NB4 (cell line): ENCODE measurements around the gene GLS.

Source experiments
- DNase-seq: peaks from one replicate; pipeline ENCODE4 v3.0.0; 2010; ENCODE audit warnings: low read depth
- H3K4me3 ChIP-seq: one replicate; pipeline ENCODE4 v1.5.1; 2011; ENCODE audit warnings: mild to moderate bottlenecking, low read depth, low read length, moderate library complexity
- MYC ChIP-seq: IDR thresholded peaks from 2 replicates; pipeline ENCODE4 v1.6.1; 2011; ENCODE audit warnings: low read depth, low read length
- POLR2A ChIP-seq: IDR thresholded peaks from 2 replicates; pipeline ENCODE4 v1.6.1; 2011; ENCODE audit warnings: mild to moderate bottlenecking; ENCODE audit not compliant: insufficient read length; ENCODE audit errors: extremely low read depth
- TF ChIP-seq, protein P1 (sequence below): IDR thresholded peaks from 2 replicates; pipeline ENCODE4 v1.6.1; 2011; ENCODE audit warnings: low read depth, low read length
- TF ChIP-seq, protein P2 (sequence below): IDR thresholded peaks from one replicate; pipeline ENCODE4 v1.5.1; 2012; ENCODE audit warnings: low read depth, low read length

GLS gene

DNA sequence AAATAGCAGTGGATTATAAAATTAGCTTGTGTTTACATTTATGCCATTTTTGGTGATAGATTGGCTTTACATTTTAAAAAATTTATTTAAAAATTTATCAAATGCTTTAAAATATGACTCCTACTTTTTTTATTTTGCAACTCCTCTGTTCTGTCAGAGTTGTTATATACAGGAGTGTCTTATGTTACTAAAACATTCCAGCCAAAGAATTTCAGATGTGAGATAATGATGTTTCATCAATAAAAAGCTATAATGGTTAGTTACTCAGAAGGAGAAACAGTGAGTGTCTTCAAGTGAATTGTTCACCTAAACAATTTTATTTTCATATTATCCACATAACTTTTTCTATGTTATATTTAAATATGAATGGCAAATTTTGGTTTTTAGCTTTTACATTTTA is 52.7 kb downstream of the GLS start:
- no peak overlapping the region for H3K4me3 ChIP-seq
- DNase-seq: no peak
- TF ChIP-seq, protein P1, sequence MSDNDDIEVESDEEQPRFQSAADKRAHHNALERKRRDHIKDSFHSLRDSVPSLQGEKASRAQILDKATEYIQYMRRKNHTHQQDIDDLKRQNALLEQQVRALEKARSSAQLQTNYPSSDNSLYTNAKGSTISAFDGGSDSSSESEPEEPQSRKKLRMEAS: no peak

DNA sequence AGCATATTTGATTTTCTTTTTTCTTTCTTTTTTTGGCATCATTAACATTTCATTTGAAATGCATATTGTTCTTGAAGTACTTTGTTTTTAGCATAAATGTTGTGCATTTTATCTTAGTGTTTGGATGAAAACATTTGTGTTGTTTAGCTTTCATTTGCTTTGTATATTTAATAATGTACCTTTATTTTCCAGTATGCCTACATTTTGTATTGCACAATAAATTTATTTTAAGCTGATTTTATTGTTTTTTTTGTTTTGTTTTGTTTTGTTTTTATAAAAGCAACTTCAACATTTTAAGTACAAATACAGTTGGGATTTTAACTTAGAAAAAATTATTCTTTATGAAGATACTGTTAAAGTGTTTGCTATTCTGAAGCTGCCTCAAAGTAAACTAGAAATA is 54.4 kb downstream of the GLS start:
- no peak overlapping the region for H3K4me3 ChIP-seq
- DNase-seq: no peak
- TF ChIP-seq, protein P2, sequence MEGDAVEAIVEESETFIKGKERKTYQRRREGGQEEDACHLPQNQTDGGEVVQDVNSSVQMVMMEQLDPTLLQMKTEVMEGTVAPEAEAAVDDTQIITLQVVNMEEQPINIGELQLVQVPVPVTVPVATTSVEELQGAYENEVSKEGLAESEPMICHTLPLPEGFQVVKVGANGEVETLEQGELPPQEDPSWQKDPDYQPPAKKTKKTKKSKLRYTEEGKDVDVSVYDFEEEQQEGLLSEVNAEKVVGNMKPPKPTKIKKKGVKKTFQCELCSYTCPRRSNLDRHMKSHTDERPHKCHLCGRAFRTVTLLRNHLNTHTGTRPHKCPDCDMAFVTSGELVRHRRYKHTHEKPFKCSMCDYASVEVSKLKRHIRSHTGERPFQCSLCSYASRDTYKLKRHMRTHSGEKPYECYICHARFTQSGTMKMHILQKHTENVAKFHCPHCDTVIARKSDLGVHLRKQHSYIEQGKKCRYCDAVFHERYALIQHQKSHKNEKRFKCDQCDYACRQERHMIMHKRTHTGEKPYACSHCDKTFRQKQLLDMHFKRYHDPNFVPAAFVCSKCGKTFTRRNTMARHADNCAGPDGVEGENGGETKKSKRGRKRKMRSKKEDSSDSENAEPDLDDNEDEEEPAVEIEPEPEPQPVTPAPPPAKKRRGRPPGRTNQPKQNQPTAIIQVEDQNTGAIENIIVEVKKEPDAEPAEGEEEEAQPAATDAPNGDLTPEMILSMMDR: no peak
- TF ChIP-seq, protein P1: no peak
- TF ChIP-seq POLR2A (no peak), MYC (no peak)

DNA sequence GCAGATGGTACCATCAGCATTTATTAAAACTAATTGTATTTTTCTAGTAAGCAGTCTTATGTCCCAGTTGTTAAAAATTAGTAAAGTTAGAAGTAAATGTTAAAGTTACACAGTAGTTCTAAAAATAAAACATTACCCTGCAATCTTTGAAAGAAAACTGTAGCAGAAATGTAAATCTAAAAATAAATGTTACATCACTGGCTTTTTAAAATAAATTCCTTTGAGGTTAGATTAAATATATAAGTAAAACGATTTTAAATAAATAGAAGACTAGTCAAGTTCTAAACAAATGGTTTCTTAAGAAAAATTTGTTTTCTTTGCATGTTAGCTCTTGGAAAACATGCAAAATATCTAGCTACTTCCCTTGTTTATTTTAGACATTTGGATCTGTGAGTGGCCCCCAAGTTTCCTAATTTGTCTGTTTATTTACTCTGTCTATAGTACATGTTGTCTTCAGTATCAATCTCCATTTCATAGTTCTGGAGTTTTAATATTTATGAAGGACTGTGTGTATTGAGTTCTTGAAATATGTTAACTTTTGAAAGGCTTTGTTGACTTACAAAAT is 58.2 kb downstream of the GLS start:
- TF ChIP-seq, protein P2: no peak
- no peak for TF ChIP-seq POLR2A
- TF ChIP-seq MYC: no peak
- TF ChIP-seq, protein P1: no peak
- no peak for DNase-seq
- no peak overlapping the region for H3K4me3 ChIP-seq

DNA sequence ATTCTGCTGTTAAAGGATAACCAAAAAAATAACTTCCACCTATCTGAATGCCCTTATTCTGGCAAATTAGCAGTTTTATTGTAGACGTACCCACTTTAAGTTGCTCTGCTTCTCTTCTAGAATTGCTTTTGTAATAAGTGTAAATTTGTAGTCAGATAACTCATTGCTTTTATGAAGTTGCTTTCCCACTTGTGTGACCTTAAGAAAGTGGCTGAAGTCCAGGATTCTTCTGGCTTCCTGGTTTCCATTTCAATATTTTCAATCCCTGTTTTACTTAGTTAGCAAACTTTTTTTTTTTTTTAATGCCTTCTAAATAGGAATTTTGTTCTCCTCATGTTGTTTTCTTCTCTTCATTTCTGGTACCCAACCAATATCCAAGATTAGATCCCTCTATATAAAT is 59.8 kb downstream of the GLS start:
- no peak for DNase-seq
- H3K4me3 ChIP-seq: no peak overlapping the region
- TF ChIP-seq, protein P2: no peak
- TF ChIP-seq, protein P1: no peak
- TF ChIP-seq MYC (no peak), POLR2A (no peak)

DNA sequence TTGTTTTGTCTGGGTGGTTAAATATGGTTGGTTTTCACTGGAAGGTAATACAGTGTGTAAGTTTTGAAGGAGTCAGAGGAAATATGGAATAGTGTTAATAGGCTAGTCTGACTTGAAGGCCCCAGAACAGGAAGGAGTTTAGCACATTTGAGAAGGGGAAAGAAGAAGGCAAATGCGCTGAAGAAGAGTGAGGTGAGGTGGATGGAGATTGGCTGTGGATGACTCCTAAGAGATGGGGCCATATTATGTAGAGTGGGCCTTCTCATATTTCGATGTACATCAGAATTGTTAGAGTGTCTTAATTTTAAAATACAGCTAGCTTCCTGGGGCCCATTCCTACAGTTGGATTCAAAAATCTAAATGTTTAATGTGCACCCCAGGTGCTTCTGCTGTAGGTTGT is 61.0 kb downstream of the GLS start:
- TF ChIP-seq, protein P2: no peak
- TF ChIP-seq POLR2A: no peak
- TF ChIP-seq, protein P1: no peak
- TF ChIP-seq MYC: no peak
- no peak for DNase-seq
- H3K4me3 ChIP-seq: no peak overlapping the region

DNA sequence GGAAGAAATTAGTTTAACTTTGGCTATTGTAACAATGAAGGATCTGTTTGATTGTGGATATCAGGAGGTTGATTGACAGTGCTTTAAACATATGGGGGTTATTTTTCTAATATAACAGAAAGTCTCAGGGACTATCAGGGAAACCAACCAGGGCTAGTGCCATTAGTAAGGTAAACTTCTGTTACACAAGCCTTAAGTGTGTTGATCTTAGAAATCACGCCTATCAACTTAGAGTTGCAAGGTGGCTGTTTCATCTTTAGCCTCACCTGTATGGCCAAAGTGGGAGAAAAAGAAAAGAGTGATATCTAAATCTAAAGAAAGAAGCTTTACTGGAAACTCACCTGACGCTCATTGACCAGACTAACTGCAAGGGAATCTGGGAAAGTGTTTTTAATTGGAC is 62.1 kb downstream of the GLS start:
- no peak for DNase-seq
- H3K4me3 ChIP-seq: no peak overlapping the region
- TF ChIP-seq, protein P1: no peak
- TF ChIP-seq, protein P2: no peak
- no peak for TF ChIP-seq POLR2A
- TF ChIP-seq MYC: no peak
